GM10248 (cell line): ENCODE measurements around the gene LPAR2.

ENCODE experiments used
- CTCF ChIA-PET: fragments of 300-600 bp; sonication (Branson Sonifier 250); formaldehyde crosslinking; extraction: SDS; loops from one replicate; lab custom pipeline; 2021; ENCODE audit warnings: antibody characterized with exemption; lab: Yijun Ruan, JAX
- POLR2A ChIA-PET: fragments of 350-650 bp; sonication (Branson Sonifier 250); formaldehyde crosslinking; extraction: SDS; loops from one replicate; lab custom pipeline; 2020; ENCODE audit warnings: antibody characterized with exemption; lab: Yijun Ruan, JAX
- DNase-seq: peaks from one replicate; pipeline ENCODE4 v3.0.0; 2012; ENCODE audit errors: extremely low spot score
- CTCF ChIP-seq: IDR thresholded peaks from 2 replicates; pipeline ENCODE4 v1.5.1; 2012; ENCODE audit warnings: mild to moderate bottlenecking, low read depth; ENCODE audit errors: extremely low read depth, missing control alignments, control extremely low read depth

Gene LPAR2

GRCh38 chr19:19657397-19657783 is 29.4 kb upstream of the LPAR2 start:
- TF ChIP-seq CTCF = no peak
- ChIA-PET CTCF (interaction anchor here (1.2 to 1.8 kb wide), 2 partner anchors 13 to 125 kb away, joined by 4 to 7 read pairs; no protein-coding TSS in a partner anchor), POLR2A (no interaction called here)
- DNase-seq = no peak

GRCh38 chr19:19656451-19657396 is 28.7 kb upstream of the LPAR2 start:
- ChIA-PET CTCF (interaction anchor here (1.2 to 1.8 kb wide), 3 partner anchors 12 to 125 kb away, joined by 3 to 7 read pairs (median 4); no protein-coding TSS in a partner anchor), POLR2A (no interaction called here)
- no peak for TF ChIP-seq CTCF
- no peak for DNase-seq

GRCh38 chr19:19655641-19656343 is 27.8 kb upstream of the LPAR2 start:
- no peak for DNase-seq
- TF ChIP-seq CTCF = no peak
- ChIA-PET POLR2A (no interaction called here), CTCF (interaction anchor here (1.2 to 1.7 kb wide), 2 partner anchors 7 to 103 kb away, joined by 3 to 5 read pairs; partner anchors contain the start of gene ATP13A1)

- DNase-seq = no peak
- POLR2A ChIA-PET = no interaction called here
- CTCF ChIA-PET = interaction anchor here (1.7 kb wide), 1 partner anchor 8 kb away, joined by 5 read pairs; the partner anchor contains the start of gene ATP13A1
- TF ChIP-seq CTCF = no peak
Observed at GRCh38 chr19:19655051-19655594, 27.1 kb upstream of the LPAR2 start.

- no peak for TF ChIP-seq CTCF
- ChIA-PET POLR2A (no interaction called here), CTCF (interaction anchor here (1.7 kb wide), 1 partner anchor 9 kb away, joined by 5 read pairs; the partner anchor contains the start of gene ATP13A1)
- no peak for DNase-seq
Observed at GRCh38 chr19:19654441-19654840, 26.4 kb upstream of the LPAR2 start.

- TF ChIP-seq CTCF = no peak
- POLR2A ChIA-PET = no interaction called here
- CTCF ChIA-PET = interaction anchor here (1.1 to 1.8 kb wide), 4 partner anchors 8 to 121 kb away, joined by 3 to 7 read pairs (median 7); no protein-coding TSS in a partner anchor
- DNase-seq = no peak
Observed at GRCh38 chr19:19653597-19654147, 25.7 kb upstream of the LPAR2 start.
